ENCODE data around the gene ECD.

The ECD gene

GRCh38 chr10:73096041-73096448 lies 71.8 kb downstream of the ECD start:
- DNase-seq: no peak

GRCh38 chr10:73095481-73096021 lies 72.3 kb downstream of the ECD start:
- no peak for DNase-seq

GRCh38 chr10:73094986-73095480 lies 72.8 kb downstream of the ECD start:
- no peak for DNase-seq

- no peak for DNase-seq
Measured at GRCh38 chr10:73093922-73094850, 73.6 kb downstream of the ECD start.

GRCh38 chr10:73092830-73093229 lies 75.0 kb downstream of the ECD start:
- no peak for DNase-seq

- DNase-seq: no peak
Measured at GRCh38 chr10:73088304-73088703, 79.5 kb downstream of the ECD start.

- DNase-seq: no peak
Measured at GRCh38 chr10:73086816-73087215, 81.0 kb downstream of the ECD start.

- DNase-seq: no peak
Measured at GRCh38 chr10:73084209-73084608, 83.6 kb downstream of the ECD start.

All from 8988T (cell line).